OCI-LY3 (cell line): ENCODE measurements around the gene MICALL1.

Experiments
- H2AFZ ChIP-seq: fragments of 200-600, 300-600 bp; shearing (Covaris generic); 2 replicates; pipeline ENCODE4 v1.6.0; 2014; ENCODE audit warnings: antibody characterized with exemption, low read depth, low read length
- H3K27ac ChIP-seq: fragments of 200-600, 300-600 bp; sonication (generic); 2 replicates; pipeline ENCODE4 v1.5.1; 2014; ENCODE audit warnings: mild to moderate bottlenecking, low read length, moderate library complexity, mixed read lengths
- H3K27me3 ChIP-seq: fragments of 200-600, 300-600 bp; sonication (generic); 2 replicates; pipeline ENCODE4 v1.6.1; 2014; ENCODE audit warnings: low read depth, low read length, mixed read lengths
- H3K36me3 ChIP-seq: fragments of 200-600, 300-600 bp; sonication (generic); replicated peaks from 2 replicates; pipeline ENCODE3; 2014; ENCODE audit warnings: low read depth, low read length, mixed read lengths
- H3K4me1 ChIP-seq: fragments of 300-600, 200-600 bp; sonication (generic); 2 replicates; pipeline ENCODE4 v1.6.1; 2014; ENCODE audit warnings: low read length, mixed read lengths
- H3K4me2 ChIP-seq: fragments of 200-600, 300-600 bp; sonication (generic); 2 replicates; pipeline ENCODE4 v1.6.1; 2014; ENCODE audit warnings: low read length, mixed read lengths
- H3K4me3 ChIP-seq: fragments of 300-600, 200-600 bp; sonication (generic); 2 replicates; pipeline ENCODE4 v1.5.1; 2014; ENCODE audit warnings: antibody characterized with exemption, mild to moderate bottlenecking, low read length, moderate library complexity
- H3K79me2 ChIP-seq: fragments of 300-600, 200-600 bp; shearing (Covaris generic); 2 replicates; pipeline ENCODE4 v1.6.1; 2014; ENCODE audit warnings: mild to moderate bottlenecking, low read length, mixed read lengths
- H3K9ac ChIP-seq: fragments of 300-600, 200-600 bp; shearing (Covaris generic); 2 replicates; pipeline ENCODE4 v1.6.0; 2014; ENCODE audit warnings: mild to moderate bottlenecking, low read length, moderate library complexity
- H3K9me3 ChIP-seq: fragments of 200-600, 300-600 bp; shearing (Covaris generic); 2 replicates; pipeline ENCODE4 v1.6.1; 2014; ENCODE audit warnings: low read length, mixed read lengths; ENCODE audit not compliant: insufficient read depth
- H4K20me1 ChIP-seq: fragments of 200-600, 300-600 bp; sonication (generic); 2 replicates; pipeline ENCODE4 v1.6.1; 2016; ENCODE audit warnings: low read length, mixed read lengths; ENCODE audit not compliant: insufficient read depth
- EZH2phosphoT487 ChIP-seq: fragments of 200-600 bp; shearing (Covaris generic); IDR thresholded peaks from 2 replicates; pipeline ENCODE4 v1.6.1; 2018; ENCODE audit warnings: antibody characterized with exemption, mixed run types, low read depth
- TF ChIP-seq, protein P1 (sequence below): fragments of 200-600, 300-600 bp; sonication (generic); IDR thresholded peaks from 2 replicates; pipeline ENCODE4 v1.5.1; 2014; ENCODE audit warnings: antibody characterized with exemption, low read length, low read depth

MICALL1 gene

DNA sequence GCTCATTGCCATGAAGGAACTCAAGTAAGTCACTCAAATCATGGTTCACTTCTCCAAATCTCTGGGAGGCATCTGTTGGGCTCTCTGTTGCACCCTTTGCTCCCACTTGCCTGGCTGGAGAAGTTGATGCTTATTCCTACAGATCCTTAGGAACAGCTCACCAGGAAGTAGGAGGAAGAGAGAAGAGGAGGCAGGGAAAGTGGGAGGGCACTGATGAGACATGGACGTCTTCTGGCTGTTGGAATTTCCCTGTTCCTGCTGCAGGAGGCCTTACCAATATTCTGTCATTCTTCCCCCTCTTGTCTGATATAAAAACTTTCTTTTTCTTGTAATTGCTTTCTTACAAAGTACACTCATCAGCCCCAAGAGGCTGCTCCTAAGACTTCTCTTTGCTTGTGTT lies 61.0 kb downstream of the MICALL1 start:
- Histone ChIP-seq H2AFZ (no peak overlapping the region), H3K9me3 (no peaks in the 10 kb centered on the region), H4K20me1 (no peaks in the 10 kb centered on the region), H3K4me3 (no peak overlapping the region), H3K4me1 (peaks cover 12% of the 10 kb centered on the region), H3K27ac (no peak overlapping the region), H3K27me3 (no peaks in the 10 kb centered on the region), H3K36me3 (peaks cover 50% of the 10 kb centered on the region), H3K4me2 (no peak overlapping the region), H3K9ac (no peak overlapping the region), H3K79me2 (no peaks in the 10 kb centered on the region)
- no peak for TF ChIP-seq EZH2phosphoT487
- TF ChIP-seq, protein P1, sequence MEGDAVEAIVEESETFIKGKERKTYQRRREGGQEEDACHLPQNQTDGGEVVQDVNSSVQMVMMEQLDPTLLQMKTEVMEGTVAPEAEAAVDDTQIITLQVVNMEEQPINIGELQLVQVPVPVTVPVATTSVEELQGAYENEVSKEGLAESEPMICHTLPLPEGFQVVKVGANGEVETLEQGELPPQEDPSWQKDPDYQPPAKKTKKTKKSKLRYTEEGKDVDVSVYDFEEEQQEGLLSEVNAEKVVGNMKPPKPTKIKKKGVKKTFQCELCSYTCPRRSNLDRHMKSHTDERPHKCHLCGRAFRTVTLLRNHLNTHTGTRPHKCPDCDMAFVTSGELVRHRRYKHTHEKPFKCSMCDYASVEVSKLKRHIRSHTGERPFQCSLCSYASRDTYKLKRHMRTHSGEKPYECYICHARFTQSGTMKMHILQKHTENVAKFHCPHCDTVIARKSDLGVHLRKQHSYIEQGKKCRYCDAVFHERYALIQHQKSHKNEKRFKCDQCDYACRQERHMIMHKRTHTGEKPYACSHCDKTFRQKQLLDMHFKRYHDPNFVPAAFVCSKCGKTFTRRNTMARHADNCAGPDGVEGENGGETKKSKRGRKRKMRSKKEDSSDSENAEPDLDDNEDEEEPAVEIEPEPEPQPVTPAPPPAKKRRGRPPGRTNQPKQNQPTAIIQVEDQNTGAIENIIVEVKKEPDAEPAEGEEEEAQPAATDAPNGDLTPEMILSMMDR, result no peak

DNA sequence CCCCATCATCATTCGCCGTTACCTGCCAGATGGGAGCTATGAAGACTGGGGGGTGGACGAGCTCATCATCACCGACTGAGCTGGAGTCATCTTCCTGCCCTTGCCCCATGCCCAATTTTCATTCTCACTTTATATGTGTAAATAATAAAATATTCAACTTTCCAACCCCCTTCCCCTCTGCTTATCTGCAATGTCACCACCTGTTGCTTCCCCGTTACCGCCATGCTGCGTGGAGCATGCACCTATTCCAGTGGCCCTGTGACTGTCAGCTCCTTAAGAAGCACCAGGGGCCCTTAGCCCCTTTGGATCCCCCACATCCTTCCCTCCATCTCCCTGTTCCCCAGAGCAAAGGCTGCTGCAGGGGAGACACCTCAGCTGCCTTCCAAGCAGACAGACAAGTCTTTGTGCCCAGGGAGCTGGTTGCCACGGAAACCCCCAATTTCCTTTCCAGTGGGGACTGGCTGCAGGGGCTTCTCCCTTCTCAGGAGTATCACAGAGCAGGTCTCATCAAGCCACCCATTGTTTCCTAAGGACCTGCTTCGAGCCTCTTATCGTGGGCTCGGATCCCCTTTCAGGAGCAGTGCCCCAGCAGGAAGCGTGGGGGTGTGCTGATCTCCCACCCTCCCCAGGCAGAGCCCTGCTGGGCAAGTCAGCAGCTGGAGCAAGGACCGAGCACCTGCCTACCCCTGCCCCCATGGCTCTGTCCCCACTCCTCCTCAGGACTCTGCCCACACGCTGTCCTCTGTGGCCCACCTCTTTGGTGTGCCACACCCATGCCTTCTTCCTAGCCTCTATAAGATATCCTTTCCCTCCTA lies 61.7 kb downstream of the MICALL1 start:
- Histone ChIP-seq H3K9ac (no peak overlapping the region), H3K4me1 (peaks cover 12% of the 10 kb centered on the region), H3K27ac (no peak overlapping the region), H3K36me3 (peaks cover 47% of the 10 kb centered on the region), H3K4me2 (no peak overlapping the region), H3K79me2 (no peaks in the 10 kb centered on the region), H4K20me1 (no peaks in the 10 kb centered on the region), H2AFZ (no peak overlapping the region), H3K27me3 (no peaks in the 10 kb centered on the region), H3K4me3 (no peak overlapping the region), H3K9me3 (no peaks in the 10 kb centered on the region)
- TF ChIP-seq, protein P1, result no peak
- no peak for TF ChIP-seq EZH2phosphoT487

DNA sequence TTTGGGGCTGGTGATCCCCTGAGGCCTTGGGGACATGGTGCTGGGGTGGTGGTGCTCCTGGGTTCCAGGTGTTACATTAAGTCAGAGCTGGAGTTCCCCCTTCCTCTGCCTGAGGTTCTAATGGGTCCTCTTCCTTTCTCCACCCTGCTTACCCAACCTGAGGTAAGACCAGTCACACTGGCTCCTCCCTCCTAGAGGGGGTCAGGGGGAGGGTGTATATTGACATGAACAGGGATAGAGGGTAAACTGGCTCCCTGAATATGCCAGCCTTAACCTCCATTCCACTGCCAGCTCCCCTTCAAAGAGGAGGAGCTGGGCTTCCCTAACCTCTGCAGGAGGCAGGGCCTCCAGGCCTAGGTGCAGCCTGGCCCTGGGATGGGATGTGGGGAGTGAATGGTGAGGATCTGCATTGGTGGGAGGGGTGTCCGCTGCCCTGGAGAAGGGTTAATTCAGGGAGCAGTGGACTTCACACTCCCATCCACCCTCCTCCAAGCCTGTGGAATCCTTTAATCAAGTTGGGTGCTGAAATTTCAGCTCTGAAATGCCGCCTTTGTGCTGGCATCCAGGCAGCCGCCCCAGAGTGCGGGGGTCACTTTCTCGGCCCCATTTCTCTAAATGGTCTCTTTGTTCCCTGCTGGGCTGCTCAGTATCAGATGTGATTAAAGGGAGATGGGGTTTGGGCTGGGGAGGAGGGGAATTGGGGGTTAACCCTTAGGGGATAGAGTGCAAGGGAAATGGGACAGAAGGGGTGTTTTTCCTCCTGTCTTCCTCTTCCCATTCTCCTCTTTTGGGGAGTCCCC lies 62.6 kb downstream of the MICALL1 start:
- no peaks in the 10 kb centered on the region for H3K9me3 ChIP-seq

DNA sequence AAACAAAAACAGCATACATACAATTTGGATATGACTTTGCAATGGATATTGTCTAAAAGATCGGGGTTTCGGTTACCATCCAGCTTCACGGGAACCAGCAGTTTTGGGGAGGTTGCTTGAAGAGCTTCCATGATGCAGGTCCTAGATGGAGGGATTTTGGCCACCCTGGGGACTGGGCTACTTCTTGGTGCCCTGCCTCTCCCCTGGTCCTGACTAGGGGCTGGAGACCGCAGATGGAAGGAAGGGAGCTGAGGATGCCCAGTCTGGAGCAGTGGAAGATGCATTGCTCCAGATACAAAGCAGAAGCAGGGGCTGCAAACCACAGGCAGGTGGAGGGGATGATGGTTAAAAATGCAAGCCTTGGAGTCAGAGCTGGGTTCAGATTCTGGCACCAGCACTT lies 64.8 kb downstream of the MICALL1 start:
- Histone ChIP-seq H3K4me3 (no peak overlapping the region), H3K4me1 (peaks cover 12% of the 10 kb centered on the region), H3K9me3 (no peaks in the 10 kb centered on the region), H3K79me2 (no peaks in the 10 kb centered on the region), H4K20me1 (no peaks in the 10 kb centered on the region), H3K9ac (no peak overlapping the region), H3K27ac (no peak overlapping the region), H3K36me3 (peaks cover 38% of the 10 kb centered on the region), H2AFZ (no peak overlapping the region), H3K4me2 (no peak overlapping the region), H3K27me3 (no peaks in the 10 kb centered on the region)
- TF ChIP-seq EZH2phosphoT487, result no peak
- TF ChIP-seq, protein P1, result no peak

More for the DNA sequence above, 62.6 kb downstream of the MICALL1 start:
- peaks cover 44% of the 10 kb centered on the region for H3K36me3 ChIP-seq
- peaks cover 12% of the 10 kb centered on the region for H3K4me1 ChIP-seq
- H3K79me2 ChIP-seq, result no peaks in the 10 kb centered on the region
- no peaks in the 10 kb centered on the region for H3K27me3 ChIP-seq
- no peak overlapping the region for H3K27ac ChIP-seq
- no peaks in the 10 kb centered on the region for H4K20me1 ChIP-seq
- H2AFZ ChIP-seq, result no peak overlapping the region
- H3K4me3 ChIP-seq, result no peak overlapping the region
- TF ChIP-seq EZH2phosphoT487, result no peak
- TF ChIP-seq, protein P1, result no peak
- no peak overlapping the region for H3K4me2 ChIP-seq
- no peak overlapping the region for H3K9ac ChIP-seq
